ENCODE results near the gene TXNL4A.

The TXNL4A gene

GRCh38 chr18:79935925-79936324, 52.4 kb downstream of the TXNL4A start:
- H3K4me3 ChIP-seq (ENCODE audit: low read depth, low read length) = no peak overlapping the region
- H3K27ac ChIP-seq = no peak overlapping the region
- H3K36me3 ChIP-seq = peaks cover 50% of the 10 kb centered on the region
- H3K27me3 ChIP-seq (ENCODE audit: insufficient read depth, low read depth, severe bottlenecking) = no peaks in the 10 kb centered on the region
- no peak for DNase-seq
- peaks cover 5% of the 10 kb centered on the region for H3K9me3 ChIP-seq (ENCODE audit: severe bottlenecking)
- TF ChIP-seq CTCF (IDR thresholded peaks at IDR 0.05; ENCODE audit: low read depth, low read length) = no peak

- H3K27ac ChIP-seq = no peak overlapping the region
- peaks cover 48% of the 10 kb centered on the region for H3K36me3 ChIP-seq
- no peak overlapping the region for H3K4me3 ChIP-seq (ENCODE audit: low read depth, low read length)
- no peak for TF ChIP-seq CTCF (IDR thresholded peaks at IDR 0.05; ENCODE audit: low read depth, low read length)
- no peaks in the 10 kb centered on the region for H3K27me3 ChIP-seq (ENCODE audit: insufficient read depth, low read depth, severe bottlenecking)
- DNase-seq = peak; percentile 7
- H3K9me3 ChIP-seq (ENCODE audit: severe bottlenecking) = peaks cover 6% of the 10 kb centered on the region
Measured at GRCh38 chr18:79935499-79935898, 52.9 kb downstream of the TXNL4A start.

- H3K36me3 ChIP-seq = peaks cover 50% of the 10 kb centered on the region
- no peaks in the 10 kb centered on the region for H3K27me3 ChIP-seq (ENCODE audit: insufficient read depth, low read depth, severe bottlenecking)
- H3K9me3 ChIP-seq (ENCODE audit: severe bottlenecking) = peaks cover 10% of the 10 kb centered on the region
- H3K4me3 ChIP-seq (ENCODE audit: low read depth, low read length) = no peak overlapping the region
- H3K27ac ChIP-seq = no peak overlapping the region
- no peak for TF ChIP-seq CTCF (IDR thresholded peaks at IDR 0.05; ENCODE audit: low read depth, low read length)
- peak; percentile 4 for DNase-seq
Measured at GRCh38 chr18:79935098-79935480, 53.3 kb downstream of the TXNL4A start.

- H3K36me3 ChIP-seq = peaks cover 50% of the 10 kb centered on the region
- peak; percentile 62 for TF ChIP-seq CTCF (IDR thresholded peaks at IDR 0.05; ENCODE audit: low read depth, low read length)
- H3K4me3 ChIP-seq (ENCODE audit: low read depth, low read length) = no peak overlapping the region
- no peaks in the 10 kb centered on the region for H3K27me3 ChIP-seq (ENCODE audit: insufficient read depth, low read depth, severe bottlenecking)
- DNase-seq = peak; percentile 81
- H3K9me3 ChIP-seq (ENCODE audit: severe bottlenecking) = peaks cover 15% of the 10 kb centered on the region
- H3K27ac ChIP-seq = peak overlapping the region; percentile 12; the same call in 1 of the 2 replicates
Measured at GRCh38 chr18:79934311-79935097, 53.9 kb downstream of the TXNL4A start.

GRCh38 chr18:79933765-79934164, 54.6 kb downstream of the TXNL4A start:
- DNase-seq = peak; percentile 89
- no peak overlapping the region for H3K4me3 ChIP-seq (ENCODE audit: low read depth, low read length)
- peaks cover 47% of the 10 kb centered on the region for H3K36me3 ChIP-seq
- no peaks in the 10 kb centered on the region for H3K27me3 ChIP-seq (ENCODE audit: insufficient read depth, low read depth, severe bottlenecking)
- TF ChIP-seq CTCF (IDR thresholded peaks at IDR 0.05; ENCODE audit: low read depth, low read length) = peak; percentile 95
- no peak overlapping the region for H3K27ac ChIP-seq
- peaks cover 15% of the 10 kb centered on the region for H3K9me3 ChIP-seq (ENCODE audit: severe bottlenecking)

GRCh38 chr18:79932907-79933306, 55.5 kb downstream of the TXNL4A start:
- Histone ChIP-seq H3K36me3 (peaks cover 50% of the 10 kb centered on the region), H3K27me3 (ENCODE audit: insufficient read depth, low read depth, severe bottlenecking) (no peaks in the 10 kb centered on the region)
- TF ChIP-seq CTCF (IDR thresholded peaks at IDR 0.05; ENCODE audit: low read depth, low read length) = no peak

More at GRCh38 chr18:79932907-79933306, 55.5 kb downstream of the TXNL4A start:
- Histone ChIP-seq H3K4me3 (ENCODE audit: low read depth, low read length) (no peak overlapping the region), H3K27ac (no peak overlapping the region), H3K9me3 (ENCODE audit: severe bottlenecking) (peaks cover 15% of the 10 kb centered on the region)
- no peak for DNase-seq
